Forelimb muscle (tissue), 1 donor: ENCODE measurements around the gene GTF2E1. TPM values are rescaled to one million over a fixed set of nuclear protein-coding genes. Genes with fewer than 3 reads are reported as not detected.

Source experiments
- DNase-seq: peaks from one replicate; pipeline ENCODE4 v3.0.0-alpha.2; 2013; ENCODE audit warnings: low read depth
- polyA plus RNA-seq: library from polyadenylated mRNA; unstranded; fragments of 120-200 nt; gene quantifications from one replicate; pipeline ENCODE4 v1.2.1, GENCODE V29; 2013; ENCODE audit not compliant: insufficient read length

Gene GTF2E1
- polyA plus RNA-seq, 1 donor = 10.1 TPM

DNA sequence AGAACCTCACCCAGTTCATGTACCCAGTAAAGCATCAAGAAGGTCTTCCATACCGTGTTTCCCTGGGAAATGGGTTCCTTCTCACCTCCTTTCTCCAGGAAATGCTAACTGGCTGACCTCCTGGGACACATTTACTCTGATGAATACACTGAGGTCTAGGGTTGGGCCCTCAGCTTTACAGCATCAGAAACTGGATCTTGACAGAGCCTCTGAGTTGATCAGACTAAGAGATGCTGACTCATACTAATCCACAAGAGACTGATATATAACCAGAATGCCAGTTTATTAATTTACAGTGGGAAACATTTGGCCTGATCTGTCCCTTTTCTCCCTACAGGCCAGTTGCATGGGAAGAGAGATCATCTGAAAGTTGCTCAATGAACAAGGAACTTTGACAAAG, 55.8 kb downstream of the GTF2E1 start:
- no peak for DNase-seq

DNA sequence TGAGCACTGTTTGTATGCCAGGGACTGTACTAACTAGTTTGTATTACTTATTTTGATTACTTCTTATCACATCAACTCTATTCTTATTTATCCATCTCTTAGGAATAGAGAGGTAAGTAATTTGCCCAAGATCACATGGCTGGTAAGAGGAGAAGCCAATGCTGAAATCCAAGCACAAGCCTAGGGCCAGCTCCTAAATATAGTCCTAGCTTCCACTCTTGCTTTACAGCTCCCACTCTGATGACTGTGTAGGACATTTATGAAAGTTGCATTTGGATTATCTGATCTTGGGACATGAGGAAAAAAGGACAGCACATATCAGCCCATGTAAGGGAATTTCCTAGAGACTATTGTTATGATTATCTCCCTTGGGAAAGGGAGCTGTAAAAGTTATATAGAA, 58.1 kb downstream of the GTF2E1 start:
- no peak for DNase-seq

- no peak for DNase-seq
These were observed 58.9 kb downstream of the GTF2E1 start for GRCh38 chr3:120801484-120801883.

GRCh38 chr3:120802916-120803315, 60.4 kb downstream of the GTF2E1 start:
- no peak for DNase-seq

- no peak for DNase-seq
These were observed 74.2 kb downstream of the GTF2E1 start for GRCh38 chr3:120816728-120817127.

DNA sequence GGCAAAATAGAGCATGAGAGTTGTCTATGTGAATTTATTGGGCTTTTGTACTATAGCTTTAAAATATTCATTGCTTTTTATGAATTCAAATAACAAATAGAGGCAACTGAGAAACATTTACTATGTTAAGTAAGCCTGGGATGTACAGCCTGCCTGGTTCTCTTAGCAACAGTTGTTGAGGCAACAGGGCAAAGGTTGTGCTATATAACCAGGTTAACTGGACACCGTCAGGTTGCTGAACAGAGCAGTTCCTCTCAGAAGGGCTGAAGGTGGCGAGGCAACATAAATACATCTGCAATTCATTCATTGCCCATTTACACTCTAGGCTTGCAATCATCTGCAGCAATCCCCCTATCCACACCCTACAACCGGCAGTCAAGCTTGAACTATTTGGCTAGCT, 78.2 kb downstream of the GTF2E1 start:
- DNase-seq = no peak

DNA sequence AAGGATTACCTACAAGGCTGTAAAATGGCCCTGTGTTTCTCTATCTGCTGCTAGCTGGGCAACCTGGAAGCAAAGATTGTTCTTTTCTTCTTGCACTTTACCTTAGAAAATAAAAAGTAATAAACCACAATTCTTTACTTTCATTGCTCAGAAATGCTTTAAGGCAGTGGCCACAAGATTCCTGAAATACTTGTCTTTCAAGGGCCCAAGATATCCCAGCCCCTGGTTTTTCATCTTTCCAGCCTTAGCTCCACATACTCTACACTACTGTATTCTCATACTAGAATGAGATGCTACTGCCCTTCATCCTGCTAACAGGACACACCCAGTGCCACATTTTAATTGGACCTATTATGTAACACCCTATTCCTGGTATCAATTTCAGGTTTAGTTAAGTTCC, 78.9 kb downstream of the GTF2E1 start:
- DNase-seq = no peak

DNA sequence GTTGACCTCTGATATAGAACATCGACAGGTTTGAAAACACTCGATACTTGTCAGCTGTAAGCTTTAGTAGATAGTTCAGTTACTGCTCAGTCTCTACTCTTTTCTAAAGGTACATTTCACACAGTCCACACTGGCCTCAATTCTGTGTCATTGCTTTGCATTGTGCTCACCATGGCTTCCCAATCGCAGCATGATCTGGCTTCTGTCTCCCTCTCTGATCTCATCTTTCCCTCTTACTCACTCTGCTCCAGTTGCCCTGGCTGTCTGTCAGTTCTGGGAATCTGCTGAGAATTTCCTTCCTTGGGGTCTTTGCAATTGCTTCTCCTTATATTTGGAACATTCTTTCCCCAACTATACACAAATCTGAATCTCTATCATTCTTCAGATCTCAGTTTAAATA, 80.6 kb downstream of the GTF2E1 start:
- DNase-seq = no peak

GRCh38 chr3:120824613-120825012, 82.1 kb downstream of the GTF2E1 start:
- DNase-seq = no peak

DNA sequence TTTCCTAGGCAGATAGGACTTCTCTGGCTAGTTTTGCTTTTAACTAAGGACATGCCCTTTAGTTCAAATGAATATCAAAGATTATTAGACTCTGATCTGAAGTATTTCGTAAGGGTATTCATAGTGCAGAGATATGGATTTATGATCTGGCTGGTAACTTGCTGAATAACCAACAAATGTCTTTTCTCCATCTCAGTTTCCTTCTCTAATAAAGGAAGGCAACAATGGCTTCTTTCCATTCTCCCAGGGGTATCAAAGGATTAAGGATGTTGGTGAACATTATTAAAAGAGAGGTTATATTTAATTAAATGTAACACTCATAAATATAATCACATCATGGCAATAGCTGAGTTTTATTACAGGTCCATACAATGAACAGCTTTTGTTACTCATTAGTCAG, 86.3 kb downstream of the GTF2E1 start:
- DNase-seq = no peak

DNA sequence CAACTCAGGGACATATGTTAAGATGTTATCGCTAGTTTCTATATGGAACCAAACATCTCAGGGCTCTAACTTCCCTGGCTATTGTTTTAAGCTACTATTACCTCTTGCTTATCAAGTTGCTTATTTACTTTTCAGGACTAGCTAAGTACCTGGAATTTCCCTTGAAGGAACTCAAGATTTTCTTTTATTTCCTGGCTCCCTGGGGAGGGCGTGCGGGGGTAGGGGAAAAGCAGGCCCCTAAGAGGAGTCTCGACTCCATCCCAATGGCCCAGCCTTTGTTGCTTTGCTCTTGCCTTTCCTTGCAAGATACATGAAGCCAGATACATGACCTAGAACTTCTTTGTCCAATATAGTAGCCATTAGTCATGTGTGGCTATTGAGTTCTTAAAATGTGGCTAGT, 88.5 kb downstream of the GTF2E1 start:
- no peak for DNase-seq

Other genes starting within 250 kb of the GTF2E1 start
- 170 TPM for gene NDUFB4, start 146.4 kb upstream of the GTF2E1 start, polyA plus RNA-seq
- gene HGD, start 60.5 kb upstream of the GTF2E1 start, polyA plus RNA-seq = 0.47 TPM
- gene RABL3, start 228 bp upstream of the GTF2E1 start, polyA plus RNA-seq = 16.9 TPM
- 0.04 TPM for gene STXBP5L, start 165.5 kb downstream of the GTF2E1 start, polyA plus RNA-seq